ENCODE results near the gene MYLK.

DNA sequence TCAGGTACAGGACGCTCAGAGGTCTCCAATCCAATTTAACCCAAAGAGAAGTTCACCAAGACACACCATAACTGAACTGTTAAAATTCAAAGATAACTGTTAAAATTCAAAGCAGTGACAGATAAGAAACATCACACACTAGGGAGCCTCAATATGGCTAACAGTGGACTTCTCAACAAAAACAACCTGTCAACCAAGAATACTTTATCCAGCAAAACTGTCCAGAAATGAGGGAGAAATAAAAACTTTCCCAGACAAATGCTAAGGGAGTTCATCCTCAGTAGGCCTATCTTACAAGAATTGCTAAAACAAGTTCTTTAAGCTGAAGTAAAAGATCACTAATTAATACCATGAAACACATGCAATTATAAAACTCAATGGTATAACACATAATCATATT is 36.3 kb upstream of the MYLK start:
- TF ChIP-seq CTCF (IDR thresholded peaks at IDR 0.05) (no peak), EZH2 (IDR thresholded peaks at IDR 0.05; ENCODE audit: borderline replicate concordance, insufficient read depth, low read depth, low read length, poor library complexity, severe bottlenecking) (no peak)

Measured in B cell (primary cell).